Measurements from ENCODE around the gene RBM24.
"Not testable (repeated sequence)": the region's sequence is repeated elsewhere in the genome, so short reads cannot be mapped to it uniquely, and the experiment has no call there.

The RBM24 gene

GRCh38 chr6:17291778-17292177, 10.6 kb downstream of the RBM24 start:
- no peak for DNase-seq (ENCODE audit: low read depth)

GRCh38 chr6:17292600-17293133, 11.5 kb downstream of the RBM24 start:
- no peak for DNase-seq (ENCODE audit: low read depth)

DNA sequence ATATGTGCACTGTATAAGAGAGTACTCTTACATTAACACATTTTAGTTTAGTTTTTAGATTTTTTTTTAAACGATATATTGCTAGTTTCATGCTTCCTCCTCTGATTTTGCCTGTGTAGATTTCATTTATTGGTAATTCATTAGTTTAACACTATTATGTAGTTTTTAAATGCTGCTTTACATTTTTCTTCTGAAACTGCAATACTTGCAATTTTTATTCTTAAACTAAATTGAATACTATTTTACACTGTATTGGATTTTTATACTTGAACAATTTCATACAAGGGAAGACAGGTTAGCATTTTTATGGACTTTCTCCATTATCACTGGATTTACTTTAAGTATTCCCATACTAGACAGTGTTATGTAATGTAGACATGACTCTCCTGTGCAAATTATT, 12.2 kb downstream of the RBM24 start:
- no peak for DNase-seq (ENCODE audit: low read depth)

- DNase-seq (ENCODE audit: low read depth), result no peak
Measured at GRCh38 chr6:17297271-17298080, 16.3 kb downstream of the RBM24 start.

DNA sequence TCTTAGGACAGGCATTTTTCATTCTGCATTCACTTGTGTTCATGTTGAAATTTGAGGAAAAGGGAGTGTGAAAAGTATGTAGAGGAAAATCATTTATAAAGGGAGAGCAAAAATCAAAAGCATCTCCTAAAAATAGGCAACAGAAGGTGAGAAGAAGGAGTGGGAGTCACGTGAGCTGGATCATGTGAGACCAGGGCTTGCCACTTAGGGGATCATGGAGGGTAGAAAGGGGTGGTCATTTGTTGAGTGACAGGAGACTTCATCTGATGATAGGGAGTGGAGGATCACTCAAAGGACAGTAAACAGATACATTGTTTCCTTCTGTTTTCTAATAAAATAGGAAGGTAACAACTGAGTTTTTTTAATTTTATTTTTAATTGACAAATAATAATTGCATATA, 17.1 kb downstream of the RBM24 start:
- no peak for DNase-seq (ENCODE audit: low read depth)

DNA sequence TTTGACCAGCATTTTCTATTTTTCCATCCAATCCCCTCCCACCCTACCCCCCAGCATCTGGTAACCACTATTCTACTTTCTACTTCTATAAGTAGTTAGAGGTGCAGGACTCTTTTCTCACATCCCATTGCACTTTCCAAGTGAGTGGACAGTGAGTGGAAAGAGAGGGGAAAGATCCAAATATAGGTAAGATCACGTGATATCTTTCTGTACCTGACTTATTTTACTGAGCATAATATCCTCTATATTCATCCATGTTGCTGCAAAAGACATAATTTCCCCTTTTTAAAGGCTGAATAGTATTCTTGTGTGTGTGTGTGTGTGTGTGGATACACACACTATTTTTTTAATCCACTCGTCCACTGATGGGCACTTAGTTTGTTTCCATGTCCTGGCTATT, 18.1 kb downstream of the RBM24 start:
- DNase-seq (ENCODE audit: low read depth), result no peak

DNA sequence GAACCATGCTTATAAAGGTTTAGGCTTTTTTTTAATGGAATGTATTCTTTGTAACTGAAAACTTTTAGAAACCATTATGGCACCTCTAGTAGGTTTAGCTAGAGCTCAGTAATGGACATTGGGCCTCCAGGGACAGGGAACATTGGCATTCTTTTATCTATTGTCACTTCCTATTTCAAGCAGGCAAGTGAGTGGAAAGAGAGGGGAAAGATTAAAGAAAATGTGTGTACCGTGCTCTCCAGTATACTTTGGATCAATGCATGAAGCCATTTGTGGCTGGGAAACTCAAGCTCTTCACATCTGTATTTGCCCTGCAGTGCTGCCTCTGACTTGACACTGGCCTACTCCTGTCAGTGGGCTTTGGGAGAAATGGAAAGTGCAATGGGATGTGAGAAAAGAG, 18.6 kb downstream of the RBM24 start:
- no peak for DNase-seq (ENCODE audit: low read depth)

GRCh38 chr6:17300637-17301036, 19.5 kb downstream of the RBM24 start:
- no peak for DNase-seq (ENCODE audit: low read depth)

GRCh38 chr6:17303444-17303843, 22.3 kb downstream of the RBM24 start:
- no peak for DNase-seq (ENCODE audit: low read depth)

DNA sequence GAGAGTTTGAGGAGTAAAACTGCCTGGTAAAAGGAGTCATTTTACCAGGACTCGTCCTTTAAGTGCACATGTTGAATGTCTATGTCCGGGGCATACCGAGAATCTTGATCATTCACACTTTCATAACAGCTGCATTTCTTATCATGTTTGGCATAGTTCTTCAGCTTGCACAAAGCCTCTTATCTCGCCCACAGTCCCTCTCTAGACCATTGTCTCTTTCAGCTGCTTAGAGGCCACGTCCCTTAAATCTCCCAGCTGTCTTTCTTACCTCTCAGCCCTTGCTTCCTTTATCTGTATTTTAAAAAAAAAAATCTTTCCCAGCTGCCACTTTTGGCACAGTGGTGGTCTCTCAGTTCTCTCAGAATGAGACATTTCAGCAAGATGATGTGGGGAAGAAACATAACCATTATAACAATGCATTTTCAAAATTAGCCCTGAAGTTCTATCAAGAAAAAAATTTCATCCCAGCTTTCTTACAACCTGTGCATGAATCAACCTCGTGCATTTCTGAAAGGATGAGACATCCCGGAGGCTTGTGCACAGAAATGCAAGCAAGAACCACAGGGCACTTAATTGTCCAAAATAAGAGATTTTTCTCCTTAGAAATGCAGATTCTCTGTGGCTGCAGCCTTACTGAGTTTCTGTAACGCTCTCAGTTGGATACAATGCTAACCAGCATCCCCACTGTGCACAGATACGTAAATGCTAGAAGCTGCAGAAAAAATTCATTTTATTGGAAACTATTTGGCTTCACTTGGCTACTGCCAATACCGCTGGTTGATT, 24.2 kb downstream of the RBM24 start:
- DNase-seq (ENCODE audit: low read depth), result no peak

- DNase-seq (ENCODE audit: low read depth), result no peak
Measured at GRCh38 chr6:17311595-17312311, 30.6 kb downstream of the RBM24 start.

- not testable (repeated sequence) for DNase-seq (ENCODE audit: low read depth)
Measured at GRCh38 chr6:17313238-17313637, 32.1 kb downstream of the RBM24 start.

DNA sequence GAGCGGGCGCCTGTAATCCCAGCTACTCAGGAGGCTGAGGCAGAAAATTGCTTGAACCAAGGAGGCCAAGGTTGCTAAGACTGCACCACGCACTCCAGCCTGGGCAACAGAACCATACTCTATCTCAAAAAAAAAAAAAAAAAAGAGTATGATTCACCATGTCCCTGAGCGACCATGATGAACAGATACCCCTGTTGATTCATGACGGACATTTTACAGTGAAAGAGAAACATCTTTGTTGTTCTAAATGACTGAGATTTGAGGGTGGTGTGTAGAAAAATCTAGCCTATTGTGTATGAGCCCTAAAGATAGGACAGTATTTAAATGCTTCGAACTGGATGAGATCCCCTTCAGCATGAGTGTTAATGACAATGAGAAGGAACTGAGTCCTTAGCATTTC, 32.8 kb downstream of the RBM24 start:
- no peak for DNase-seq (ENCODE audit: low read depth)

GRCh38 chr6:17315262-17315661, 34.1 kb downstream of the RBM24 start:
- DNase-seq (ENCODE audit: low read depth), result no peak

- no peak for DNase-seq (ENCODE audit: low read depth)
Measured at GRCh38 chr6:17318435-17319165, 37.4 kb downstream of the RBM24 start.

DNA sequence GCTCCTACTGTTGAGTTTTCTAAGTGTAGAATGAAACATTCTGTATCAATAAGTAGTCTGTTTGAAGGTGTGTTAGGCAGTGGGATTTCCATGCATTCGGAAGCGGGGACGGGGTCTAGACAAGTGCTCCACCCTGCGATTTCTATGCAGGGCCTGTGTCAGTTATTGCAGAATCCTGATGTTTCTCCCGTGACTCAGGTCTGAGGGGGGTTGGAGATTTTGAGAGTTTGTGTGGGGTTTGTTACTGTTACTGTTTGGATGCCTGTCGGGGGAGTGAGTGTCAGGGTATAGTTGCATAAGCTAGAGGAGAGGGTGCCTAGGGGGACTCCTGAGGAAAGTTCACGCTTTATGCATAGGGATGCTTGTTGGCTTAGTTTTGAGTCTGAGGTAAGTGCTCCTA, 39.1 kb downstream of the RBM24 start:
- DNase-seq (ENCODE audit: low read depth), result not testable (repeated sequence)

GRCh38 chr6:17331238-17331637, 50.1 kb downstream of the RBM24 start:
- no peak for DNase-seq (ENCODE audit: low read depth)

- no peak for DNase-seq (ENCODE audit: low read depth)
Measured at GRCh38 chr6:17334265-17334664, 53.1 kb downstream of the RBM24 start.

- DNase-seq (ENCODE audit: low read depth), result no peak
Measured at GRCh38 chr6:17336425-17336824, 55.3 kb downstream of the RBM24 start.

- no peak for DNase-seq (ENCODE audit: low read depth)
Measured at GRCh38 chr6:17339308-17339670, 58.1 kb downstream of the RBM24 start.

DNA sequence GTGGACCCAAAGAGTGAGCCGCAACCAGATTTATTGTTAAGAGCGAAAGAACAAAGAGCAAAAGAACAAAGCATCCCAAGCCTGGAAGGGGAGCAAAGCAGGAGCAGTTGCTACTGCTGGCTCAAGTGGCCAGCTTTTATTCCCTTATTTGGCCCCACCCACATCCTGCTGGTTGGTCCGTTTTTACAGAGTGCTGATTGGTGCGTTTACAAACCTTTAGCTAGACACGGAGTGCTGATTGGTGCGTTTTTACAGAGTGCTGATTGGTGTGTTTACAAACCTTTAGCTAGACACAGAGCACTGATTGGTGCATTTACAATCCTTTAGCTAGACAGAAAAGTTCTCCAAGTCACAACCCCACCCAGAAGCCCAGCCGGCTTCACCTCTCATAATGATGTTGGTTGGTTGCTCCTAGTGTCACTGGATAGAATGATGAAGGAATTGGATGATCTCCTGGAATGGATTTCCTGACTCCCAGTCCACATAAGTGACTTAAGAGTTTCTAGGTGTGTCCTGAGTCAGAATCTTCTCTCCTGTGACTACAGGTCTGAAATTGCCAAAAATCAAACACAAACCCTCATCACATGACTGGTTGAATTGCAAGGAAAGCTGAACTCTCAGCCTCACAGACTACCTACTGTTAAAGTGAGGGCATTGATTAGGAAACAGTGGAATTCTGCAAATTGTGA, 60.1 kb downstream of the RBM24 start:
- no peak for DNase-seq (ENCODE audit: low read depth)

All from activated T-cell treated with anti-CD3 and anti-CD28 coated beads for 24 hours (primary cell).